ENCODE measurements around the gene MAP7D2. TPM values are rescaled to one million over a fixed set of nuclear protein-coding genes. Genes with fewer than 3 reads are reported as not detected.

MAP7D2 gene
- total and polyA plus RNA-seq, 2 of the 4 experiments (the other 2 are of a cell fraction) = 0.18 to 0.19 TPM

GRCh38 chrX:19960913-19961312 lies 155.8 kb downstream of the MAP7D2 start:
- Histone ChIP-seq H2BK5ac (ENCODE audit: low read depth, low read length, poor library complexity, severe bottlenecking) (no peak overlapping the region), H3K14ac (replicated peaks; ENCODE audit: low read depth, low read length) (no peak overlapping the region), H3K36me3 (ENCODE audit: control insufficient read depth, insufficient read depth, low read length) (peaks cover 4% of the 10 kb centered on the region; the same call in 1 of the 2 replicates), H2AK9ac (replicated peaks; ENCODE audit: low read depth, low read length, poor library complexity) (no peak overlapping the region), H2BK120ac (ENCODE audit: low read depth, low read length) (no peak overlapping the region), H3K4me2 (ENCODE audit: low read depth, low read length) (no peak overlapping the region), H3K4me3 (ENCODE audit: insufficient read depth, low read depth, low read length) (no peak overlapping the region), H4K91ac (ENCODE audit: insufficient read depth, low read depth, low read length) (no peak overlapping the region), H2AFZ (replicated peaks; ENCODE audit: low read length, poor library complexity) (no peak overlapping the region), H3K9me1 (ENCODE audit: insufficient read depth, low read length) (no peaks in the 10 kb centered on the region), H2BK15ac (ENCODE audit: low read depth, low read length) (no peak overlapping the region), H3K4ac (ENCODE audit: low read depth, low read length) (no peak overlapping the region), H3K4me1 (ENCODE audit: control insufficient read depth, insufficient read depth, low read length) (no peaks in the 10 kb centered on the region), H4K5ac (ENCODE audit: low read depth, low read length) (no peak overlapping the region), H4K20me1 (ENCODE audit: insufficient read depth, low read length) (no peaks in the 10 kb centered on the region), H3K9me3 (ENCODE audit: control insufficient read depth, insufficient read depth, low read length) (no peaks in the 10 kb centered on the region), H3K9ac (ENCODE audit: low read depth, low read length) (no peak overlapping the region), H4K8ac (ENCODE audit: low read depth in 2 of 2, low read length in 2 of 2) (no peak overlapping the region), H2BK20ac (ENCODE audit: low read depth, low read length) (no peak overlapping the region), H3K23ac (ENCODE audit: low read depth, low read length) (no peak overlapping the region), H2AK5ac (ENCODE audit: low read depth, low read length) (no peak overlapping the region), H3K18ac (ENCODE audit: low read depth, low read length) (no peak overlapping the region), H3K27ac (ENCODE audit: insufficient read depth, low read length) (no peak overlapping the region), H3K56ac (ENCODE audit: extremely low read depth, insufficient read depth, low read length) (no peak overlapping the region), H3K79me1 (ENCODE audit: low read depth in 1 of 2, low read length in 2 of 2) (peaks cover 0 to 5% of the 10 kb centered on the region in 2 experiments; a peak in 1 of 4 replicates), H3K27me3 (ENCODE audit: control insufficient read depth, insufficient read depth, low read length) (no peaks in the 10 kb centered on the region)
- CTCF ChIA-PET = no interaction called here
- dilution Hi-C loops (cut with HindIII; ENCODE audit: low sequenced_read_pairs, unreplicated experiment) (no loop called here), in situ Hi-C loops (cut with MboI; ENCODE audit: low sequenced_read_pairs) (no loop called here), intact Hi-C loops (cut with micrococcal nuclease) (no loop called here)
- BruUV-seq (replicated peaks) = no TSS peak
- 43% methylated on average over 1 of the region's 1 CpG; no CpG with 5 or more reads in 1 of the 2 experiments for WGBS, 2 experiments (ENCODE audit: extremely low coverage in 2 of 2, insufficient read length in 1 of 2)
- TF ChIP-seq MXI1 (IDR thresholded peaks at IDR 0.05; ENCODE audit: borderline replicate concordance, low read depth, low read length) (no peak), MAZ (IDR thresholded peaks at IDR 0.05; ENCODE audit: borderline replicate concordance, low read depth, low read length) (no peak), CTCF (conservative IDR thresholded peaks at IDR 0.05; ENCODE audit: low read depth, low read length) (no peak), CHD1 (IDR thresholded peaks at IDR 0.05; ENCODE audit: low read depth, low read length) (no peak), RCOR1 (IDR thresholded peaks at IDR 0.05; ENCODE audit: insufficient replicate concordance, low read length) (no peak), SMC3 (IDR thresholded peaks at IDR 0.05; ENCODE audit: low read depth, low read length) (no peak), BHLHE40 (IDR thresholded peaks at IDR 0.05; ENCODE audit: low read depth, low read length) (no peak), NFE2L2 (IDR thresholded peaks at IDR 0.05; ENCODE audit: low read depth, low read length) (no peak), MAFK (IDR thresholded peaks at IDR 0.05; ENCODE audit: low read depth, low read length) (no peak), CEBPB (IDR thresholded peaks at IDR 0.05; ENCODE audit: low read depth, low read length) (no peak), FOS (IDR thresholded peaks at IDR 0.05; ENCODE audit: low read depth, low read length) (no peak), RAD21 (IDR thresholded peaks at IDR 0.05; ENCODE audit: low read length) (no peak), RFX5 (IDR thresholded peaks at IDR 0.05; ENCODE audit: low read depth, low read length) (no peak)
- TF ChIP-seq, protein P1, sequence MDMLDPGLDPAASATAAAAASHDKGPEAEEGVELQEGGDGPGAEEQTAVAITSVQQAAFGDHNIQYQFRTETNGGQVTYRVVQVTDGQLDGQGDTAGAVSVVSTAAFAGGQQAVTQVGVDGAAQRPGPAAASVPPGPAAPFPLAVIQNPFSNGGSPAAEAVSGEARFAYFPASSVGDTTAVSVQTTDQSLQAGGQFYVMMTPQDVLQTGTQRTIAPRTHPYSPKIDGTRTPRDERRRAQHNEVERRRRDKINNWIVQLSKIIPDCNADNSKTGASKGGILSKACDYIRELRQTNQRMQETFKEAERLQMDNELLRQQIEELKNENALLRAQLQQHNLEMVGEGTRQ (IDR thresholded peaks at IDR 0.05; ENCODE audit: low read depth, low read length) = no peak
- POLR2A ChIA-PET (ENCODE audit: unreplicated experiment) = no interaction called here
- no peak for ATAC-seq (ENCODE audit: low read depth)
- DNase-seq = no peak

All from IMR-90 (cell line).